Uterus (tissue), 2 donors: Measurements from ENCODE around the gene CEACAM5.

Experiments used
- CTCF ChIP-seq, 4 experiments: fragments of 200-600 bp in 2 of 4; fragments of 450-650 bp in 2 of 4; sonication (generic) in 2 of 4; IDR thresholded peaks; one replicate each; pipeline ENCODE4 v1.5.1; 2016 to 2019; ENCODE audit warnings: antibody characterized with exemption in 4 of 4, mild to moderate bottlenecking in 2 of 4, moderate library complexity in 1 of 4
- POLR2A ChIP-seq, 2 donors: fragments of 450-650 bp; IDR thresholded peaks; one replicate each; pipeline ENCODE4 v1.6.1; 2016; ENCODE audit warnings: antibody characterized with exemption in 2 of 2, mild to moderate bottlenecking in 1 of 2, moderate library complexity in 1 of 2

DNA sequence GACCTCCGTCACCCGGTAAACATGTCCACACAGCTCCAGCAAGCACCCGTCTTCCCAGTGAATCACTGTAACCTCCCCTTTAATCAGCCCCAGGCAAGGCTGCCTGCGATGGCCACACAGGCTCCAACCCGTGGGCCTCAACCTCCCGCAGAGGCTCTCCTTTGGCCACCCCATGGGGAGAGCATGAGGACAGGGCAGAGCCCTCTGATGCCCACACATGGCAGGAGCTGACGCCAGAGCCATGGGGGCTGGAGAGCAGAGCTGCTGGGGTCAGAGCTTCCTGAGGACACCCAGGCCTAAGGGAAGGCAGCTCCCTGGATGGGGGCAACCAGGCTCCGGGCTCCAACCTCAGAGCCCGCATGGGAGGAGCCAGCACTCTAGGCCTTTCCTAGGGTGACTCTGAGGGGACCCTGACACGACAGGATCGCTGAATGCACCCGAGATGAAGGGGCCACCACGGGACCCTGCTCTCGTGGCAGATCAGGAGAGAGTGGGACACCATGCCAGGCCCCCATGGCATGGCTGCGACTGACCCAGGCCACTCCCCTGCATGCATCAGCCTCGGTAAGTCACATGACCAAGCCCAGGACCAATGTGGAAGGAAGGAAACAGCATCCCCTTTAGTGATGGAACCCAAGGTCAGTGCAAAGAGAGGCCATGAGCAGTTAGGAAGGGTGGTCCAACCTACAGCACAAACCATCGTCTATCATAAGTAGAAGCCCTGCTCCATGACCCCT is 9.0 kb upstream of the CEACAM5 start:
- no peak for TF ChIP-seq CTCF (IDR thresholded peaks at IDR 0.05)
- no peak for TF ChIP-seq POLR2A (IDR thresholded peaks at IDR 0.05)
